Activated naive CD8-positive, alpha-beta T cell treated with anti-CD3 and anti-CD28 coated beads for 36 hours (primary cell): Measurements from ENCODE around the gene FAM184A. TPM values are rescaled to one million over a fixed set of nuclear protein-coding genes. Genes with fewer than 3 reads are reported as not detected.

Source experiments
- DNase-seq: peaks from one replicate; pipeline ENCODE4 v3.0.0; 2021
- H3K27ac Mint-ChIP-seq: one replicate; pipeline ENCODE4 v1.8.0; 2022; ENCODE audit warnings: mild to moderate bottlenecking, moderate library complexity, mixed read lengths
- H3K27me3 Mint-ChIP-seq: one replicate; pipeline ENCODE4 v1.8.0; 2022; ENCODE audit warnings: mild to moderate bottlenecking, mixed read lengths
- H3K36me3 Mint-ChIP-seq: one replicate; pipeline ENCODE4 v1.8.0; 2021; ENCODE audit warnings: mild to moderate bottlenecking, mixed read lengths
- H3K4me1 Mint-ChIP-seq: one replicate; pipeline ENCODE4 v1.8.0; 2021; ENCODE audit warnings: mixed read lengths
- H3K4me3 Mint-ChIP-seq: one replicate; pipeline ENCODE4 v1.8.0; 2022; ENCODE audit warnings: mild to moderate bottlenecking, moderate library complexity, mixed read lengths
- H3K9me3 Mint-ChIP-seq: one replicate; pipeline ENCODE4 v1.8.0; 2022; ENCODE audit warnings: mixed read lengths
- total RNA-seq, 2 experiments: library from RNA; stranded (reverse); gene quantifications; one replicate each; pipeline ENCODE4 v1.2.3, GENCODE V29; 2021

FAM184A gene
- total RNA-seq, 2 experiments from 2014 or later, result 2.7 to 3.7 TPM

DNA sequence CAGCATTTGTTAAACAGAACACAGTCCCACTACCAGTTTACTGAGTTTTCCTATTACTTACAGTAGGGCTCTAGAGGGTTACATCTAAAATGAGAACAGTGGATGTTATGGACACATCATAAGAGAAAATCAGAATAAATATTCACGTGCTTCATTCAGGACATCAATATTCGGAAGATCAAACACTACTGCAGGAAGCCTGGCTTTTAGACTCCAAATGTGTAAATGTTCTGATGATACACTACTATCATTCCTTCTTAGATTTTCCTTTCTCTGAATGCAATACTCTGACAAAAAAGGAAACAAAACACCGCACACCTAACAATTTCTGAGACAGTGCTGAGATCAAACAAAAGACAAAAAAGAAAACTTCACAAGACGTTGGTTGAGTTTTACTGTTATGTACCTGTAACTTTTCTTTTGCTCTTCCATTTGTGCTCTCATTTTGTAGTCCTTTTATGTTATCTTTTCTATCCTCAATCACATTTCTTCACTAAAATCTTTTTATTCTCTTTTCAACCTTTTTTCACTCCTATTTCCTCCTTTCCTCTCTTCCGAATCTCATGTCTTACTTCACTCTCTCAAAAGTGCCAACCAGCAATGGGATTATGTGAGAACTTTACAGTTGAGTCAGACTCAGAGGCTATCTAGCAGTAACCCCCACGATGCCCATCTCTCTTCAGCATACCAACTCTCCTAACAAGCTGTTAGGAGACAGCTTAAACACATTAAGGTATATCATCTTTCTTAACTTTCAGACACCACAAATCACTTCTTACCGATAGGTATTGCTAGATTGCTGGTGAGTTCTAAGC is 1.7 kb downstream of the FAM184A start:
- peaks cover 1% of the 10 kb centered on the region for H3K36me3 Mint-ChIP-seq
- peak overlapping the region; percentile 74 for H3K27ac Mint-ChIP-seq
- no peak for DNase-seq
- H3K27me3 Mint-ChIP-seq, result no peaks in the 10 kb centered on the region
- H3K4me3 Mint-ChIP-seq, result peak overlapping the region; percentile 73
- H3K4me1 Mint-ChIP-seq, result peaks cover 35% of the 10 kb centered on the region
- no peaks in the 10 kb centered on the region for H3K9me3 Mint-ChIP-seq

DNA sequence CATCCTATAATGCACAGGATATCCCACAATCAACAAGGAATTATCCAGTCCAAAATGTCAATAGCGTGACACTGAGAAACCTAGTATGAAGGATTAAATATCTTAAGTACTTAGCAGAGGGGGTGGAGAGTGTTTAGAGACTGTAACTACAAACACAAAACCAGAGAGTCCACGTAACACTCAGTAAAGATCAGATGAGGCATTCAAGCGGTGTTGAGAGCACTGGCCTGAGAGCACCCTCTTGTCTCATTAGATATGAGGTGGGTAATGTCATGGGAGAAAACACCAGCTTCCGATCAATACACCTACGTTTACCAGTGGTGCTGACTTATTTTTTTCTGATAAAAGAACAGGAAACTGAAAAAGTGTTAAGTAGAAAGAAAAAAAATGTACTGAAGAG is 2.3 kb downstream of the FAM184A start:
- H3K27me3 Mint-ChIP-seq, result no peaks in the 10 kb centered on the region
- H3K36me3 Mint-ChIP-seq, result peaks cover 1% of the 10 kb centered on the region
- H3K4me3 Mint-ChIP-seq, result peak overlapping the region; percentile 73
- peak; percentile 8 for DNase-seq
- H3K4me1 Mint-ChIP-seq, result peaks cover 35% of the 10 kb centered on the region
- no peaks in the 10 kb centered on the region for H3K9me3 Mint-ChIP-seq
- peak overlapping the region; percentile 74 for H3K27ac Mint-ChIP-seq

DNA sequence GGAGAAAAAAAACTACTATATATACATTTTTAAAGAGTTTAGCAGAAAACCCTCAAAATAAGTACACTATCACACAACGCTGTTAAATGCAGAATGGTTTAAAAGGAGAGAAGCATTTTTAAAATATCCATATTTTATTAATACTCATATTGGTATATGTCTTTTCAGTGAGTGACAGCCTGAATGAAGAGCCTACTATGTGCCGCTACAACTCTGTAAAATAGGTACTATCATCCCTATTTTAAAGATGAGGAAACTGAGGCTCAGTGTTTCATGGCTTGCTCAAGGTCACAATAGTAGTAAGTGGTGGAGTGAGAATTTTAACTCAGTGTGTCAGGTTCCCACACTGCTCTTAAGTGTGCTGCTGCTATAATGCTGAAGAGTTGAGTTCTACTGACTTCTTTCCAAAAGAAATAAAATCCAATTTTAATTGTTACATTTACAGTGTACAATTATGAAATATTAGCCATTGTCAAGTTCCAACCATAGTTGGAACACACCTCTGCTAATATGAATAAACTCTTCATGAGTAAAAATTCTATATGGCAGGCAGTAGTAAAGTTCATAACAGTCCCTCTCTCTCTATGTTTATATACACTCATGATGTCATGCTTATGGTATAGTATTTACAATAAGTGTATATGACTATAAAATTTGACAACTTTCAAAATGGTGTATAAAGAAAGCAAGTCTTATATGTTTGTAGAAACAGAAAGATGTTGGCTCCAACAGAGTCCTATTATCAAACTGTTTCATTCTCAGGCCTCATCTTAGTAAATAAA is 3.1 kb downstream of the FAM184A start:
- H3K27ac Mint-ChIP-seq, result peak overlapping the region; percentile 74
- no peaks in the 10 kb centered on the region for H3K9me3 Mint-ChIP-seq
- no peak overlapping the region for H3K4me3 Mint-ChIP-seq
- no peaks in the 10 kb centered on the region for H3K36me3 Mint-ChIP-seq
- no peak for DNase-seq
- H3K4me1 Mint-ChIP-seq, result peaks cover 35% of the 10 kb centered on the region
- H3K27me3 Mint-ChIP-seq, result no peaks in the 10 kb centered on the region

DNA sequence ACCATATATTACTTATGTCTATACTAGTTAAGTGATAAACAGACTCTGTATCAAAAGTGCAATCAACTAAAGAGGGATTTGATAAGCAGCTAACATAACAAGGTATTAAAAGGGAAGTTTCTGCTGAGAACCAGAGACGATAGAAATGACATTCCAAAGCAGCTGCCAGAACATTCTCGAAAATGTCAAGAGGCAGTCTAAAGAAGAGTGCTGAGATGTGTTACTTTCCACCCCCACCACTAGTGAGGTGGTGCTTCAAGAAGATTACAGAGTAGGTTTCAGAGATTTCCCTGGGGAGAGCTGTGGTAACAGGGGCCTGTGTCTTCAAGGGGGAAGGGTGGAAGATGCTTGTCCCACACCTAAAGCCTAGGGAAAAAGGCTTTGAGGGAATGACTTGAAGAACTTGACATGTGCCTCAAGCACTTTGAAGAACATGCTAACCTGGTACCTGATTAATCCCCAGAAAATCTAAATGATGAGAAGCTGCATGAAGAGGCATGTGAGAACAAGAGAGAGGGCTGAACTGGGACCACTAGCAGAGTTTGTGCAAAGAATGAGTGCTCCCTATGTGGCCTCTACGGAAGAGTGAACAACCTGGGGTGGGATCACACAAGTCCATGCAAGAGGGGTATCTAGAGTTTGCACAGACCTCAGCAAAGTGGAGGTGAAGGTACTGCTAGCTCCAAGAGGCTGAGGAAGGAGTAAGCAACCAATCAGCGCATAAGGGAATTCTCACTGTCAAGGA is 5.0 kb downstream of the FAM184A start:
- Mint-ChIP-seq H3K36me3 (no peaks in the 10 kb centered on the region), H3K27ac (no peak overlapping the region), H3K27me3 (no peaks in the 10 kb centered on the region), H3K4me1 (peaks cover 28% of the 10 kb centered on the region), H3K4me3 (no peak overlapping the region), H3K9me3 (no peaks in the 10 kb centered on the region)
- DNase-seq, result no peak

DNA sequence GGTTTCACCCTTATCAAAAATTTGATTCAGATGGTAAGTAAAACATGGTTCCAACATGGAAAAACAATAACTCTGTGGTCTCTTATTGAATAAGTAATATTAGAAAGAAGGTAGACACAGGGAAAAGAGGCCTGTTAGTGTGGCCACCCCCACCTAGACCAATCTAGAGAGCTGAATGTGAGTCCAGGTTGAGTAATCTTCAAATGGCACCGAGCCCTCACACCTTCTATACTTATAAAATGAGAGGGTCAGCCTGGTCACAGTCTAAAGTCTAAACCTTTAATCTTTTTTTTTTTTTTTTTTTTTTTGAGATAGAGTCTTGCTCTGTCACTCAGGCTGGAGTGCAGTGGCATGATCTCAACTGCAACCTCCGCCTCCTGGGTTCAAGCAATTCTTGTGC is 6.9 kb downstream of the FAM184A start:
- Mint-ChIP-seq H3K9me3 (no peaks in the 10 kb centered on the region), H3K27me3 (no peaks in the 10 kb centered on the region), H3K4me1 (peaks cover 18% of the 10 kb centered on the region), H3K36me3 (no peaks in the 10 kb centered on the region), H3K27ac (no peak overlapping the region), H3K4me3 (no peak overlapping the region)
- DNase-seq, result no peak

DNA sequence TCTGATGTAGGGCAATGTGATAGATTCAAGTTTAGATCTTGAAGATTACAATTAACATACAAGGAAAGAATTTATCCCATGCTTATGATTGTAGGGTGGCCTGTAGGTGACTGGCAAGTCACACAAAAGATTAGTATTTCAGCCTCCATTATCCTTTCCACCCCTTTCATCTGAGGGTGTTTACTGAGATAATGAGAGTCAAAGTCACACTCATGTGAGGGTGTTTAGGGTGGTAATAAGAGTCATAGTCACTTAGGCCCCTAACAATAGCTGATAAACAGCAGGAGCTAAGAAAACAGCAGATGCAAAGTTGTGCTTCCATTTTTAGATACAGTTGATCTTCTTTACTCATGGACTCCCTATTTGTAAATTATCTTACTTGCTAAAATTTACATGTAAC is 11.4 kb downstream of the FAM184A start:
- Mint-ChIP-seq H3K36me3 (no peaks in the 10 kb centered on the region), H3K9me3 (no peaks in the 10 kb centered on the region), H3K4me3 (no peak overlapping the region), H3K27me3 (no peaks in the 10 kb centered on the region), H3K27ac (no peak overlapping the region), H3K4me1 (no peaks in the 10 kb centered on the region)
- no peak for DNase-seq

DNA sequence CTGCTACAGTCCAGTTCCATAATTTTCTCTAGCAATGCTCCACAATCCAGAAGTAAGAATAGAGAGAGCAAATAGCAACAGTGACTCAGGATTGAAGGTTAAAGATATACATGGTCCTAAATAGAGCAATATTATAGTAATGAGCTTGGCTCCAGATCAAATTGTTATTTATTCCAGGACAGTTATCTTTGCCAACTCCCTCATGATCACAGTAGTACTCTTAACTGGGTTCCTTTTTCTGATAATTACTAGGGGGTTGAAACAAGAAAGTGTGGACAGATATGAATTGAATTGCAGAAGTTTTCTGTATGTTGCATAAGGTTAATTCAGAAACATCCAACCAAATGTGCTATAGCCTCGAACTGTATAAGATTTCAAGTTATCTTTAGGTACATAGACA is 11.9 kb downstream of the FAM184A start:
- H3K9me3 Mint-ChIP-seq, result no peaks in the 10 kb centered on the region
- H3K4me1 Mint-ChIP-seq, result no peaks in the 10 kb centered on the region
- no peak overlapping the region for H3K4me3 Mint-ChIP-seq
- H3K27ac Mint-ChIP-seq, result no peak overlapping the region
- no peaks in the 10 kb centered on the region for H3K27me3 Mint-ChIP-seq
- no peak for DNase-seq
- no peaks in the 10 kb centered on the region for H3K36me3 Mint-ChIP-seq

DNA sequence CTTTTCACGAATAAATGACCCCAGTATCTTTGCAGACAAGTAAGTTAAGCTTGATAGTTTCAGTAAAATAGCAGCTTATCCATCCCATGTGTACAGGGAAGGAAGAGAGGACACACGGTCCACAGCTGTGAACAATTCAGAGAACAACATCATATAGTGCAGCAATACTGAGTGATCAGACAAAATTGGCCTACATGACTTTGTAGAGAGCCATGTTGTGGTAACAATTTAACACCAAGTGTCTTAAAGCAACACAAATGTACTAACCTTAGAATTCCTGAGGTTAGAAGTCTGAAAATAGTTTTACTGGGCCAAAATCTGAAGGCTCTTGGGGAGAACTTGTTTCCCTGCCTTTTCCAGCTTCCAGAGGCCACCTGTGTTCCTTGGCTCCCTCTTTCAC is 12.5 kb downstream of the FAM184A start:
- DNase-seq, result no peak
- Mint-ChIP-seq H3K4me1 (no peaks in the 10 kb centered on the region), H3K27ac (no peak overlapping the region), H3K36me3 (no peaks in the 10 kb centered on the region), H3K9me3 (no peaks in the 10 kb centered on the region), H3K27me3 (no peaks in the 10 kb centered on the region), H3K4me3 (no peak overlapping the region)

DNA sequence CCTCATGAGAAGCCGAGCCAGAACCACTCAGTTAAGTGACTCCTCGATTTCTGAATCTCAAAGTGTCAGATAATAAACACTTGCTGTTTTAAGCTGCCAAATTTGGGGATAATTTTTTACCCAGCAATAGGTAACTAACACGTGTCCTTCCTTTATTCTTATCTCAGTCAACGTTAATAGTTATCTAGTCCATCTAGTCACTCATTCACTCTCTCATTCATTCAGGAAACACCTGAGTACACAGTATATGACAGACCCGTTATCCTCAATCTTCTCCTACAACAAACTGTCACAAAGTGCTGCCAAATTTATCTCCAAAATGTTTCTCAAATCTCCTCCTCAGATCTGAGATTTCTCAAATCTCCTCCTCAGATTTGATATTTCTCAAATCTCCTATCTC is 13.1 kb downstream of the FAM184A start:
- H3K27me3 Mint-ChIP-seq, result no peaks in the 10 kb centered on the region
- H3K9me3 Mint-ChIP-seq, result no peaks in the 10 kb centered on the region
- no peak overlapping the region for H3K27ac Mint-ChIP-seq
- no peak for DNase-seq
- no peaks in the 10 kb centered on the region for H3K36me3 Mint-ChIP-seq
- H3K4me3 Mint-ChIP-seq, result no peak overlapping the region
- H3K4me1 Mint-ChIP-seq, result no peaks in the 10 kb centered on the region

DNA sequence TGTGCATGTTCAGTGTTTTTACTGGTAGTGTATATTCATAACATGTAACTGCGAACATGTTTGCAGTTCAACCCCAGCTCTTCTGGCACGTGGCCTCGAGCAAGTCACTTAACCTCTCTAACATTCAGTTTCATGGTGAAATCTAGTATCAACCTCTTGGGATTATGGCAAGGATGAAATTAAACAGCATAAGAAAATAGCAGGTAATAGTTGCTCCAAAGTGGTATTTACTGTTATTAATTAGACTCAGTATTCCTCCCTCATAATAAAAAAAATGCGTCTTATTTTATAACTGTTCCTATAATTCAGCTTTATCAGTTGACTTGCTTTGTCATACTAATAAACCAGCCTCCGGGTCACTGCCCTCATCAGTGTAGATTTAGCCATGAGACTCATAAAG is 15.0 kb downstream of the FAM184A start:
- H3K36me3 Mint-ChIP-seq, result no peaks in the 10 kb centered on the region
- no peaks in the 10 kb centered on the region for H3K4me1 Mint-ChIP-seq
- H3K9me3 Mint-ChIP-seq, result no peaks in the 10 kb centered on the region
- DNase-seq, result no peak
- no peak overlapping the region for H3K4me3 Mint-ChIP-seq
- H3K27me3 Mint-ChIP-seq, result no peaks in the 10 kb centered on the region
- no peak overlapping the region for H3K27ac Mint-ChIP-seq

DNA sequence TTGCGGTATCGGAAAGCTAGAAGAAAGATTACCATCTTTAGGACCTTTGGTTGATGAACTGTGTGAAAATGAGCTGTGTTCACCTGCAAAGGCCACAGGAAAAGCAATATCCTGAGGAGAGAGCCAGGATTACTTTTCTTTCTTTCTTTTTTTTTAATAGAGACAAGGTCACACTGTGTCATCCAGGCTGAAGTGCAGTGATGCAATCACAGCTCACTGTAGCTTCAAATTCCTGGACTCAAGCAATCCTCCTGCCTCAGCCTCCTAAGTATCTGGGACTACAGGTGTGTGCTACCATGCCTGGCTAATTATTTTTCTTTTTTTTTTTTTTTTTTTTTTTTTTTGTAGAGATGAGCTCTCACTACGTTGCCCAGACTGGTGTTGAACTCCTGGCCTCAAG is 17.2 kb downstream of the FAM184A start:
- DNase-seq, result no peak
- Mint-ChIP-seq H3K9me3 (no peaks in the 10 kb centered on the region), H3K27ac (no peak overlapping the region), H3K27me3 (no peaks in the 10 kb centered on the region), H3K36me3 (no peaks in the 10 kb centered on the region), H3K4me3 (no peak overlapping the region), H3K4me1 (no peaks in the 10 kb centered on the region)

DNA sequence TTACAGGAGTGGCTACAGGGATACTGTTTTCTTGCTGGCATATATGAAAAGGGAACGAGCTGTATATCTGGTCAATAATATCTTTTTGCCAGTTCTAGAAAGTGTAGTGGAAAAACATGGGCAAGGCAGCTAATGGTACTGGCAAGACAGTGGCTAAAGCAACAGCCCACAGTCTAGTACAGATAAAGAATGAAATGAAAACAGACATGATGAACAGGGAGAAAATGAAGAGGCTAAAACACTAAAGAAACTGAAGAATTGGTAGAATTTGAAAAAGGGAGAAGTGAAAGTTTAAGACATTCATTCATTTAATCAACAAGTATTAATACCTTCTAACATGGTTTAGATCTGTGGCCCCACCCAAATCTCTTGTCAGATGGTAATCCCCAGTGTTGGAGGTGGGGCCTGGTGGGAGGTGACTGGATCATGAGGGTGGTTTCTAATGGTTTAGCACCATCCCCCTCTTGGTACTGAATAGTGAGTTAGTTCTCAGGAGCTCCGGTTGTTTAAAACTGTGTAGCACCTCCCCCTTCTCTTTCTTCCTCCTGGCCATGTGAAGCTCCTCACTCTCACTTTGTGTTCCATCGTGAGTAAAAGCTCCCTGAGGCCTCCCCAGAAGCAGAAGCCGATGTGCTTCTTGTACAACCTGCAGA is 18.1 kb downstream of the FAM184A start:
- no peak for DNase-seq
- Mint-ChIP-seq H3K27ac (no peak overlapping the region), H3K27me3 (no peaks in the 10 kb centered on the region), H3K4me1 (no peaks in the 10 kb centered on the region), H3K9me3 (no peaks in the 10 kb centered on the region), H3K36me3 (no peaks in the 10 kb centered on the region), H3K4me3 (no peak overlapping the region)

DNA sequence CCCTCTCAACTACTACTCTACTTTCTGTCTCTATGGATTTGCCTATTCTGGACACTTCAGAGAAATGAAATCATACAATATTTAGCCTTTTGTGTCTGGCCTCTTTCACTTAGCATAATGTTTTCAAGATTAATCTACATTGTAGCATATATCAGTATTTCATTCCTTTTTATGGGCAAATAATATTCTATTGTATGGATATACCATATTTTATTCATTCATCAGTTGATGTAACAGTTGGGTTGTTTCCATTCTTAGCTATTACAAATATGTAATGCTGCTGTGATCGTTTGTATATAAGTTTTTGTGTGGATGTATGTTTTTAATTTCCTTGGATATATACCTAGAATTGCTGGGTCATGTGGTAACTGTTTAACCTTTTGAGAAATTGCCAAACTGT is 23.4 kb downstream of the FAM184A start:
- H3K36me3 Mint-ChIP-seq, result no peaks in the 10 kb centered on the region
- peaks cover 6% of the 10 kb centered on the region for H3K4me1 Mint-ChIP-seq
- H3K27ac Mint-ChIP-seq, result no peak overlapping the region
- H3K9me3 Mint-ChIP-seq, result peaks cover 3% of the 10 kb centered on the region
- no peaks in the 10 kb centered on the region for H3K27me3 Mint-ChIP-seq
- DNase-seq, result no peak
- H3K4me3 Mint-ChIP-seq, result no peak overlapping the region

DNA sequence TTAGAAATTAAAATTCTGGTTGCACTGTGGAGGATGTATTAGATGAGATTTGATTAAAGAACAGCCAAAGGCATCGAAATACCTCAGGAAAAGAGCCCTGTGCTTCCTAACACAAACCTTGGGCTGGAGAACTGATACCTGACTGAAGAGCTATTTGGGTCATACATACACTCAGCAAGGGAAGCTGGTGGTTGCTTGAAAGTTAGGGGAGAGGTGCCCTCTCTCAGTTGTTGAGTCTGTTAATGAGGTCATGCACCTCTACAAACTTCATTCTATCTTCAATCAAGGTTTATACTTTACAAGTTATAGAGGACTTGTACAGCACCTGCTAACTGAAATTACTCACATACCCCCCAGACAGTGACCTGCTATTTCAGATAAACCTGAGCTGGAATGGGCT is 25.5 kb downstream of the FAM184A start:
- no peak for DNase-seq
- H3K4me3 Mint-ChIP-seq, result no peak overlapping the region
- H3K36me3 Mint-ChIP-seq, result no peaks in the 10 kb centered on the region
- H3K27ac Mint-ChIP-seq, result no peak overlapping the region
- no peaks in the 10 kb centered on the region for H3K27me3 Mint-ChIP-seq
- peaks cover 6% of the 10 kb centered on the region for H3K4me1 Mint-ChIP-seq
- peaks cover 3% of the 10 kb centered on the region for H3K9me3 Mint-ChIP-seq
